GM12878 (cell line): ENCODE measurements around the gene DNAJC16. TPM values are rescaled to one million over a fixed set of nuclear protein-coding genes. Genes with fewer than 3 reads are reported as not detected.

Experiments
- ATAC-seq: fragments of 200-7000 bp; cut with Tn5 transposase; 3 replicates; pipeline ENCODE4 v1.9.1; 2020; ENCODE audit warnings: mild to moderate bottlenecking, moderate library complexity
- BruUV-seq: library from RNA; stranded (reverse); fragments of 400-500 nt; replicated peaks from 2 replicates; lab custom pipeline; 2021; lab: Mats Ljungman, UMichigan
- CTCF ChIA-PET: fragments of 300-600 bp; sonication (Branson Sonifier 250); formaldehyde crosslinking; extraction: SDS; loops from one replicate; lab custom pipeline; 2021; ENCODE audit warnings: inconsistent platforms; lab: Yijun Ruan, JAX
- POLR2A ChIA-PET: fragments of 350-600 bp; formaldehyde crosslinking; extraction: SDS; loops from one replicate; lab custom pipeline; 2021; ENCODE audit warnings: inconsistent platforms; lab: Charles Lee
- RAD21 ChIA-PET: fragments of 300-600 bp; sonication (Branson Sonifier 250); formaldehyde crosslinking; loops from one replicate; lab custom pipeline; 2023; ENCODE audit warnings: antibody characterized with exemption; ENCODE audit not compliant: unreplicated experiment; lab: Charles Lee
- SMC1A ChIA-PET: fragments of 300-600 bp; sonication (Branson Sonifier 250); formaldehyde crosslinking; loops from one replicate; lab custom pipeline; 2023; ENCODE audit not compliant: unreplicated experiment, uncharacterized antibody; lab: Charles Lee
- DNase-seq: peaks from one replicate; pipeline ENCODE4 v3.0.0-alpha.2; 2011; ENCODE audit warnings: low read depth, low spot score
- FAIRE-seq: peaks from 3 replicates; lab custom pipeline; 2011; peaks lifted over from hg19 to GRCh38; lab: Jason Lieb, UNC
- H2AFZ ChIP-seq: 2 replicates; pipeline ENCODE4 v1.6.0; 2011; ENCODE audit warnings: low read depth, low read length, control low read depth; ENCODE audit not compliant: control insufficient read depth
- H3K27ac ChIP-seq: 2 replicates; pipeline ENCODE4 v1.5.1; 2011; ENCODE audit warnings: control low read depth; ENCODE audit not compliant: control insufficient read depth, insufficient read depth
- H3K27me3 ChIP-seq, 2 experiments: replicated peaks in 1 of 2; 2 replicates each; pipeline versions ENCODE4 v1.6.0 to v1.6.1; 2011; ENCODE audit warnings: low read length in 1 of 2; ENCODE audit not compliant: control insufficient read depth in 2 of 2, insufficient read depth in 2 of 2
- H3K36me3 ChIP-seq, 2 experiments: 2 replicates each; pipeline ENCODE4 v1.5.1; 2011; ENCODE audit warnings: low read length in 1 of 2; ENCODE audit not compliant: control insufficient read depth in 2 of 2, insufficient read depth in 2 of 2
- H3K4me1 ChIP-seq: 2 replicates; pipeline ENCODE4 v1.6.1; 2011; ENCODE audit warnings: mild to moderate bottlenecking, low read length, moderate library complexity, mixed read lengths; ENCODE audit not compliant: control insufficient read depth, insufficient read depth
- H3K4me2 ChIP-seq: 2 replicates; pipeline ENCODE4 v1.6.0; 2011; ENCODE audit warnings: control low read depth; ENCODE audit not compliant: control insufficient read depth, insufficient read depth
- H3K4me3 ChIP-seq: fragments of 200-600 bp; sonication (generic); 2 replicates; pipeline ENCODE4 v1.5.1; 2016
- H3K79me2 ChIP-seq: 2 replicates; pipeline ENCODE4 v1.6.0; 2011; ENCODE audit warnings: low read length; ENCODE audit not compliant: control insufficient read depth, insufficient read depth
- H3K9ac ChIP-seq: 2 replicates; pipeline ENCODE4 v1.8.0; 2011; ENCODE audit warnings: low read length, control low read depth, mixed read lengths; ENCODE audit not compliant: control insufficient read depth, insufficient read depth
- H3K9me3 ChIP-seq: replicated peaks from 3 replicates; pipeline ENCODE4 v1.5.1; 2011; ENCODE audit warnings: mild to moderate bottlenecking, low read length; ENCODE audit not compliant: control insufficient read depth, insufficient read depth
- H4K20me1 ChIP-seq: 2 replicates; pipeline ENCODE4 v1.6.0; 2011; ENCODE audit not compliant: control insufficient read depth, insufficient read depth
- BACH1 ChIP-seq: fragments of 450-650 bp; IDR thresholded peaks from 2 replicates; pipeline ENCODE4 v1.6.1; 2017; ENCODE audit warnings: mild to moderate bottlenecking, borderline replicate concordance
- CREB1 ChIP-seq: IDR thresholded peaks from 2 replicates; pipeline ENCODE4 v1.6.1; 2012; ENCODE audit warnings: low read depth, mild to moderate bottlenecking, inconsistent platforms
- FOS ChIP-seq: IDR thresholded peaks from 3 replicates; pipeline ENCODE4 v1.6.1; 2011; ENCODE audit warnings: borderline replicate concordance; ENCODE audit not compliant: insufficient read length; ENCODE audit errors: extremely low read depth
- FOXM1 ChIP-seq: IDR thresholded peaks from 2 replicates; pipeline ENCODE4 v1.6.1; 2012; ENCODE audit warnings: low read depth, mild to moderate bottlenecking, inconsistent platforms, low read length, moderate library complexity
- GATAD2B ChIP-seq: fragments of 450-650 bp; conservative IDR thresholded peaks from 2 replicates; pipeline ENCODE4 v1.6.1; 2017; ENCODE audit warnings: low read depth, mild to moderate bottlenecking, moderate library complexity
- IRF4 ChIP-seq: IDR thresholded peaks from 2 replicates; pipeline ENCODE4 v1.6.1; 2011; ENCODE audit warnings: low read depth, low read length
- MEF2A ChIP-seq: IDR thresholded peaks from 2 replicates; pipeline ENCODE4 v1.6.1; 2011; ENCODE audit warnings: low read depth, mild to moderate bottlenecking, low read length, moderate library complexity; ENCODE audit not compliant: insufficient read depth
- MXI1 ChIP-seq: fragments of 150-350 bp; IDR thresholded peaks from 2 replicates; pipeline ENCODE4 v1.6.1; 2011; ENCODE audit warnings: low read depth, mild to moderate bottlenecking, inconsistent platforms, low read length, improper control_type of control experiment
- NFYA ChIP-seq: IDR thresholded peaks from 2 replicates; pipeline ENCODE4 v1.6.1; 2011; ENCODE audit warnings: low read depth, mild to moderate bottlenecking, low read length, improper control_type of control experiment, borderline replicate concordance
- RFX5 ChIP-seq: IDR thresholded peaks from 2 replicates; pipeline ENCODE4 v1.6.1; 2011; ENCODE audit warnings: low read depth, low read length, improper control_type of control experiment
- SIN3A ChIP-seq: IDR thresholded peaks from 2 replicates; pipeline ENCODE4 v1.6.1; 2012; ENCODE audit warnings: low read depth, low read length, improper control_type of control experiment
- SIX5 ChIP-seq: IDR thresholded peaks from 2 replicates; pipeline ENCODE4 v1.6.1; 2011; ENCODE audit warnings: mild to moderate bottlenecking, low read depth, low read length, moderate library complexity; ENCODE audit not compliant: severe bottlenecking
- STAT3 ChIP-seq: IDR thresholded peaks from 2 replicates; pipeline ENCODE4 v1.6.1; 2011; ENCODE audit warnings: low read depth, low read length, improper control_type of control experiment
- SUZ12 ChIP-seq: fragments of 200-600 bp; sonication (generic); IDR thresholded peaks from one replicate; pipeline ENCODE4 v1.6.1; 2018; ENCODE audit warnings: antibody characterized with exemption, mild to moderate bottlenecking; ENCODE audit not compliant: unreplicated experiment
- TAF1 ChIP-seq: IDR thresholded peaks from 2 replicates; pipeline ENCODE4 v1.6.1; 2011; ENCODE audit warnings: mild to moderate bottlenecking, low read depth, low read length, borderline replicate concordance
- TARDBP ChIP-seq: IDR thresholded peaks from 2 replicates; pipeline ENCODE4 v1.6.1; 2016; ENCODE audit warnings: borderline replicate concordance
- TCF12 ChIP-seq: IDR thresholded peaks from 2 replicates; pipeline ENCODE4 v1.6.1; 2011; ENCODE audit warnings: low read depth, mild to moderate bottlenecking, low read length
- WRNIP1 ChIP-seq: IDR thresholded peaks from 2 replicates; pipeline ENCODE4 v1.6.1; 2011; ENCODE audit warnings: low read depth, low read length, improper control_type of control experiment, borderline replicate concordance
- ZNF24 ChIP-seq: fragments of 450-650 bp; IDR thresholded peaks from 2 replicates; pipeline ENCODE4 v1.6.1; 2017; ENCODE audit warnings: antibody characterized with exemption, mild to moderate bottlenecking
- ZNF274 ChIP-seq: IDR thresholded peaks from one replicate; pipeline ENCODE4 v1.8.0; 2011; ENCODE audit not compliant: insufficient read length, insufficient read depth
- WGBS: methylation state at CpG from one replicate; pipeline ENCODE4 v1.1.6; 2016; ENCODE audit warnings: low lambda C conversion rate; ENCODE audit not compliant: insufficient replicate concordance, insufficient coverage; ENCODE audit errors: missing lambda C conversion rate; 5-methylcytosine and 5-hydroxymethylcytosine counted together
- in situ Hi-C: fragments of 300-500 bp; cut with MboI; formaldehyde crosslinking; loops from 9 replicates; pipeline ENCODE4 v1.14.3; 2018; ENCODE audit warnings: mixed read lengths
- intact Hi-C: fragments of 100-400 bp; cut with micrococcal nuclease; formaldehyde crosslinking; loops from one replicate; pipeline ENCODE4 v1.14.2; 2022; ENCODE audit not compliant: unreplicated experiment
- polyA plus RNA-seq, 11 experiments: library from polyadenylated mRNA; depleted of rRNA in 4 of 11; unstranded in 6 of 11; stranded (reverse) in 5 of 11; fragments of >200 nt; fragmentation: Nextera tagmentation in 4 of 11; fragmentation: Illumina TruSeq in 1 of 11; extraction: Ambion mirVana in 4 of 11; extraction: Trizol in 1 of 11; gene quantifications; 1 replicate in 1 of 11; 2 replicates in 10 of 11; pipeline versions ENCODE4 v1.2.1 to v1.2.3, GENCODE V29; 2011 to 2016; ENCODE audit warnings: inconsistent platforms in 2 of 11, missing spikeins in 2 of 11, low read depth in 1 of 11
- total RNA-seq, 4 experiments: library from RNA; depleted of rRNA in 3 of 4; stranded (reverse); fragments of >200 nt in 3 of 4; fragmentation: Illumina TruSeq in 1 of 4; extraction: Trizol in 1 of 4; gene quantifications; 2 replicates each; pipeline versions ENCODE4 v1.2.1 to v1.2.3, GENCODE V29; 2013 to 2021
- TF ChIP-seq, protein P1 (sequence below): fragments of 450-650 bp; IDR thresholded peaks from 2 replicates; pipeline ENCODE4 v1.6.1; 2016; ENCODE audit warnings: mild to moderate bottlenecking

Gene DNAJC16
- total and polyA plus RNA-seq, 10 of the 15 experiments (the other 5 are each of a cell fraction or from before 2014, with no cell fraction given): 2.4 to 12.7 (median 7.8) TPM

DNA sequence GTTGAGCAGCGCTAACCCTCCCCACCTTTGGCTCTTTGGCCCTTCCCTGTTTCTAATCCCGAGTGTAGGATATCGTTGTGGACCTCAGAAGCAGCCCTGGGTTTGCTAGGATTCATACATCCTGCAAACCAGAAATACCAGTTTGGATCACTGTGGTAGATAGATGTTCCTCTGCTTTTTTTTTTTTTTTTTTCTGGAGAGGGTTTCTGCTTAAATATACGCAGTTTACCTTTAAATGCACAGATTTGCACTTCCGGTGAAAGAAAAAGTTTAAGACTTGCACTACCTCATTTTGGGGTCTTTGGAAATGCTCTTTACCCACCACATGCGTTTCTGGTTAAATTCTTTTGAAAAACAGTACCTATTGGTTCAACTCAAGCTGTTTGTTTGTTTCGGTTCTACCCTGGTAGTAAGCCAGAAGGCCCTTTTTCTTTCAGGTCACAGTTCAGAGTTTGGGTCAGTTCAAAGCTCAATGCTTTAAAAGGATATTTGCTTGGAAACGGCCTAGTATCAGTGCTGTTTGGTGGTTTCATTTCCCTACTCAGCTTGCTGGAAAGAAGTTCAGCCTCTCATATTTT, 91.5 kb downstream of the DNAJC16 start (continued):
- 0 out of 2 replicates have a peak, but pooled peaks have one; percentile 25 for TF ChIP-seq FOXM1
- peak; percentile 81; the same call in 1 of the 2 replicates for TF ChIP-seq TAF1
- no peak for TF ChIP-seq NFYA
- no peak for TF ChIP-seq TCF12
- no peak; the same call in 1 of the 2 replicates for TF ChIP-seq SIN3A
- TF ChIP-seq BACH1: no peak
- TF ChIP-seq, all 136 proteins: peak for 16

DNA sequence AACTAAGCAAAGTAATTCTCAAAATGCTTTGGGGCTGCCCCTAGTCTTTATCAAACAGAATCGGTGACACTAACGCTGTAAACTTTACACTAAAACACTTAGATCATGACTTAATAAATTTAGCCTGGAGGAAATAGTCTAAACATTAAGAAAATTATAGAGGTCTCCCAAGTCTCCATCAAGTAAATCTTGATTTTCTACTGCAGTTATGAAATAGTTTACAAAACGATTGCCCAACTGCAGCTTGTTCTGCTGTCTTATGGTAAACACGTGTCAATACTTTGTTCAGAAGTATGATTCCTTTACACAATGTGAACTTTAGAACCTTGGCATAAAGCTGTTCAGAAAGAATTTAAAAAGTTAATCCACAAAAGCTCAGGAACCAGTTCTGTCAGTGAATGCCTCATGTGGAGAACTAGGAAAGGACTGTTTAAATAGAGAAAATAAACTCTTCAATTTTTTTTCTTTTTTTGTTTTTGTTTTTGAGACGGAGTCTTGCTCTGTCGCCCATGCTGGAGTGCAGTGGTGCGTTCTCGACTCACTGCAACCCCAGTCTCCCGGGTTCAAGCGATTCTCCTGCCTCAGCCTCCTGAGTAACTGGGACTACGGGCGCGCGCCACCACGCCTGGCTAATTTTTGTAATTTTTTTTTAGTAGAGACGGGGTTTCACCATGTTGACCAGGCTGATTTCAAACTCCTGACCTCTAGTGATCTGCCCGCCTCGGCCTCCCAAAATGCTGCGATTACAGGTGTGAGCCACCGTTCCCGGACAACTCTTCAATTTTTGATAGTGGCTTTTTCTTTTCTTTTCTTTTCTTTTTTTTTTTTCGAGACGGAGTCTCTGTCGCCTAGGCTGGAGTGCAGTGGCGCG, 92.2 kb downstream of the DNAJC16 start:
- H2AFZ ChIP-seq: peak overlapping the region; percentile 72
- peaks cover 14% of the 10 kb centered on the region for H3K4me1 ChIP-seq
- CTCF ChIA-PET: interaction anchor here (0.6 to 1.8 kb wide), 6 partner anchors 8 to 218 kb away, joined by 3 to 10 read pairs (median 4); no protein-coding TSS in a partner anchor
- H3K4me2 ChIP-seq: peak overlapping the region; percentile 91
- DNase-seq: no peak
- TSS peak; percentile 78 for BruUV-seq
- no peaks in the 10 kb centered on the region for H4K20me1 ChIP-seq
- TF ChIP-seq STAT3 (no peak), IRF4 (no peak), MXI1 (peak; percentile 71; the same call in 1 of the 2 replicates), TARDBP (no peak), RFX5 (no peak), SUZ12 (no peak), FOXM1 (0 out of 2 replicates have a peak, but pooled peaks have one; percentile 16), ZNF274 (no peak), WRNIP1 (no peak), SIX5 (no peak), CREB1 (0 out of 2 replicates have a peak, but pooled peaks have one; percentile 1), ZNF24 (no peak), FOS (no peak), GATAD2B (no peak), MEF2A (no peak)
- TF ChIP-seq, protein P1, sequence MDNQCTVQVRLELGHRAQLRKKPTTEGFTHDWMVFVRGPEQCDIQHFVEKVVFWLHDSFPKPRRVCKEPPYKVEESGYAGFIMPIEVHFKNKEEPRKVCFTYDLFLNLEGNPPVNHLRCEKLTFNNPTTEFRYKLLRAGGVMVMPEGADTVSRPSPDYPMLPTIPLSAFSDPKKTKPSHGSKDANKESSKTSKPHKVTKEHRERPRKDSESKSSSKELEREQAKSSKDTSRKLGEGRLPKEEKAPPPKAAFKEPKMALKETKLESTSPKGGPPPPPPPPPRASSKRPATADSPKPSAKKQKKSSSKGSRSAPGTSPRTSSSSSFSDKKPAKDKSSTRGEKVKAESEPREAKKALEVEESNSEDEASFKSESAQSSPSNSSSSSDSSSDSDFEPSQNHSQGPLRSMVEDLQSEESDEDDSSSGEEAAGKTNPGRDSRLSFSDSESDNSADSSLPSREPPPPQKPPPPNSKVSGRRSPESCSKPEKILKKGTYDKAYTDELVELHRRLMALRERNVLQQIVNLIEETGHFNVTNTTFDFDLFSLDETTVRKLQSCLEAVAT: peak; percentile 98
- TF ChIP-seq, all 136 proteins: peak for 4
- RAD21 ChIA-PET: interaction anchor here (0.8 to 1.7 kb wide), 7 partner anchors 8 to 117 kb away, joined by 3 to 9 read pairs (median 5); partner anchors contain the start of gene DNAJC16
- in situ Hi-C loops (no loop called here), intact Hi-C loops (loop anchor here (5.0 kb wide), 1 partner anchor 78 kb away; no protein-coding TSS in a partner anchor)
- Histone ChIP-seq H3K9ac (peak overlapping the region; percentile 96), H3K27ac (peak overlapping the region; percentile 92), H3K27me3 (no peaks in the 10 kb centered on the region), H3K9me3 (no peaks in the 10 kb centered on the region), H3K79me2 (peaks cover 61% of the 10 kb centered on the region), H3K36me3 (no peaks in the 10 kb centered on the region), H3K4me3 (peak overlapping the region; percentile 90)
- WGBS: 30% methylated on average over 21 of the region's 26 CpGs
- ATAC-seq (no peak), FAIRE-seq (no peak)
- POLR2A ChIA-PET: interaction anchor here (0.5 to 2.2 kb wide), 14 partner anchors 8 to 354 kb away, joined by 3 to 10 read pairs (median 5); partner anchors contain the start of genes AGMAT and DNAJC16
- SMC1A ChIA-PET: interaction anchor here (0.8 to 2.0 kb wide), 13 partner anchors 8 to 122 kb away, joined by 3 to 20 read pairs (median 4); no protein-coding TSS in a partner anchor
